ENCODE results near the gene LSM2.

DNA sequence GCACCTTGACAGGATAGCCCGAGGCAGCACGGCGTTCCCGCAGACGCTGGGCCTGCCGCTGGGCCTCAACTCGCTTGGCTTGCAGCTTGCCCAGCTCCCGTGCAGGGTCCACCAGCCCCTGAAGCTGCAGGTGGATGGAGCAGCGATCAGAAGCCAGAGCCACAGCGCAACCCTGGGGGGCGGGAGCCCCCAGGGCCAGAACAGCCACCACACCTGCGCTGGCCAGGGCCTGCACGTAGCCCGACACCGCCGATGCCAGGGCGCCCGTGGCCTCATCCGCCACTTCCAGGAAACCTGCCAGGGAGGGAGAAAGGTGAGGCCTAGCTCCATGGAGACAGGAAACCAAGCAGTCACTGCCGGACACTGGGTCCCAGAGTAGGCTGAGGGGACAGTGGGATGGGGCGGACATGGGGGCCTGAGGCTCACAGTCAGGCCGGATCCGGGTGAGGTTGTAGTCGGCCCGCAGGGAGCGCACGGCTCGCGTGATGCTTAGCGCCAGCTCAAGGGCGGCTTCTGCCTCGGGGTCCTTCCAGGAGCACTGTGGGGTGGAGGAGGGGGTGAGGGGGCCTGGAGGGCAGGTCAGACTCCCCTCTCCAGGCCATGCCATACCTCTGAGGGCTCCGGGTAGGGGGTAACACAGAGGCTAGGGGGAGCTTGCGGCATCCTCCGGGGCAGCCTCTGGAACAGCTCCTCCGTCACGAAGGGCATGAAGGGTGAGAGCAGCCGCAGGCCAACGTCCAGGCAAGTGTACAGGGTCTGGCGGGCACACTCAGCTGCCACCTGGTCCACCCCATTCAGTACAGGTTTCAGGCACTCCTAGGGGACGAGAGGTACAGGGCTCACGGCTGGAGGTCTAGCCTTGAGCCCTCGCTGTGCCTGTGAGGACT lies 27.5 kb downstream of the LSM2 start:
- TF ChIP-seq CTCF (IDR thresholded peaks at IDR 0.05; ENCODE audit: poor library complexity) (no peak), EZH2phosphoT487 (IDR thresholded peaks at IDR 0.05; ENCODE audit: low read depth, severe bottlenecking, unreplicated experiment) (no peak)

Measured in hepatocyte (in vitro differentiated cells).